ENCODE measurements around the gene UBFD1. TPM values are rescaled to one million over a fixed set of nuclear protein-coding genes. Genes with fewer than 3 reads are reported as not detected.

The UBFD1 gene
- total and polyA plus RNA-seq, 2 of the 8 experiments (the other 6 are each of a cell fraction or from before 2014, with no cell fraction given) = 66.3 to 106 TPM

GRCh38 chr16:23509441-23509754, 48.1 kb upstream of the UBFD1 start (continued):
- TF ChIP-seq CHD7 (IDR thresholded peaks at IDR 0.05; ENCODE audit: insufficient replicate concordance, low read length) (no peak), POLR2AphosphoS5 (IDR thresholded peaks at IDR 0.05; ENCODE audit: low read depth, low read length) (no peak), ATF3 (IDR thresholded peaks at IDR 0.05; ENCODE audit: insufficient read depth, low read depth, low read length) (no peak), GTF2F1 (IDR thresholded peaks at IDR 0.05; ENCODE audit: borderline replicate concordance, low read depth, low read length) (no peak), POU5F1 (IDR thresholded peaks at IDR 0.05; ENCODE audit: low read depth, low read length) (no peak), RXRA (IDR thresholded peaks at IDR 0.05; ENCODE audit: insufficient read depth, low read depth, low read length) (no peak), CBX5 (IDR thresholded peaks at IDR 0.05; ENCODE audit: low read depth, low read length) (no peak), USF2 (IDR thresholded peaks at IDR 0.05; ENCODE audit: low read length) (no peak), BCL11A (IDR thresholded peaks at IDR 0.05; ENCODE audit: low read depth in 2 of 2, low read length in 2 of 2) (no peak), CREB1 (IDR thresholded peaks at IDR 0.05) (no peak)

Data from H1 (cell line).